ENCODE results near the gene SLC44A4. TPM values are rescaled to one million over a fixed set of nuclear protein-coding genes. Genes with fewer than 3 reads are reported as not detected.

SLC44A4 gene
- total and polyA plus RNA-seq, 9 of the 15 experiments (the other 6 are each of a cell fraction or from before 2014, with no cell fraction given) = 7.9 to 18.6 (median 11.2) TPM

GRCh38 chr6:31903957-31904356 is 25.2 kb upstream of the SLC44A4 start (continued):
- TF ChIP-seq PHTF2 (CRISPR knock-in tag; IDR thresholded peaks at IDR 0.05) (no peak), SETDB1 (IDR thresholded peaks at IDR 0.05; ENCODE audit: low read length) (no peak), KLF10 (CRISPR knock-in tag; IDR thresholded peaks at IDR 0.05) (no peak), SMARCE1 (IDR thresholded peaks at IDR 0.05) (peak; percentile 32; the same call in 1 of the 2 replicates), PREB (CRISPR knock-in tag; IDR thresholded peaks at IDR 0.05) (no peak)

GRCh38 chr6:31901953-31902643 is 23.3 kb upstream of the SLC44A4 start, which contains the start of gene ZBTB12:
TSS of gene ZBTB12 (minus strand) at chr6:31902086. CDS start at chr6:31901305, 781 bp downstream.
- ATAC-seq (peak; percentile 84), DNase-seq (ENCODE audit: extremely low read depth in 1 of 4, low spot score in 3 of 4) (peak; percentile 98), FAIRE-seq (peak; percentile 93)
- Histone ChIP-seq H3K27me3 (ENCODE audit: control insufficient read depth in 2 of 2, insufficient read depth in 2 of 2, low read length in 2 of 2) (no peaks in the 10 kb centered on the region), H4K20me1 (replicated peaks; ENCODE audit: control insufficient read depth, insufficient read depth, low read length) (peaks cover 3% of the 10 kb centered on the region; the same call in 1 of the 2 replicates), H2AFZ (ENCODE audit: low read depth, low read length) (peak within 1 kb of the TSS; percentile 89), H3K9me1 (ENCODE audit: control insufficient read depth, insufficient read depth, low read length) (no peaks in the 10 kb centered on the region), H3K36me3 (ENCODE audit: control insufficient read depth, insufficient read depth, low read length) (peaks cover 12% of the 10 kb centered on the region; the same call in 1 of the 3 replicates), H3K9me3 (replicated peaks; ENCODE audit: control insufficient read depth, insufficient read depth, low read depth, low read length) (no peaks in the 10 kb centered on the region), H3K27ac (ENCODE audit: extremely low read depth, low read depth, low read length) (peak within 1 kb of the TSS; percentile 84), H3K79me2 (ENCODE audit: control insufficient read depth, insufficient read depth, low read length) (peaks cover 38% of the 10 kb centered on the region), H3K4me1 (replicated peaks in 1 of 2; ENCODE audit: control insufficient read depth in 2 of 2, insufficient read depth in 2 of 2, low read length in 2 of 2) (peaks cover 31 to 36% of the 10 kb centered on the region in 2 experiments; a peak in 4 of 5 replicates), H3K9ac (ENCODE audit: insufficient read depth in 1 of 2, low read depth in 2 of 2, low read length in 2 of 2) (peak within 1 kb of the TSS; percentile 72 to 90), H3K4me2 (ENCODE audit: insufficient read depth, low read length) (peak within 1 kb of the TSS; percentile 93), H3K4me3 (peak within 1 kb of the TSS; percentile 75)
- no TSS peak for BruUV-seq (replicated peaks)
- in situ Hi-C loops (cut with MboI) (no loop called here), intact Hi-C loops (cut with micrococcal nuclease) (loop anchor here (1.0 to 10.0 kb wide), 5 partner anchors 45 to 293 kb away; partner anchors contain the start of genes CFB, GPSM3, NELFE and PBX2)
- ChIA-PET CTCF (ENCODE audit: low intra/inter-chr PET ratio) (no interaction called here), POLR2A (interaction anchor here (0.6 to 2.2 kb wide), 12 partner anchors 16 to 343 kb away, joined by 3 to 7 read pairs (median 3); partner anchors contain the start of genes DXO, HSPA1A, HSPA1L and NEU1)
- under 1% methylated on average over 51 of the region's 77 CpGs for WGBS (ENCODE audit: insufficient coverage, low coverage, missing lambda C conversion rate)
- no peak for TF ChIP-seq NELFE (IDR thresholded peaks at IDR 0.05; ENCODE audit: insufficient read depth, insufficient read length)
- TF ChIP-seq PRDM10 (IDR thresholded peaks at IDR 0.05; ENCODE audit: partially characterized antibody) = peak; percentile 68
- TF ChIP-seq PML (IDR thresholded peaks at IDR 0.05; ENCODE audit: low read length) = 0 out of 2 replicates have a peak, but pooled peaks have one; percentile 32
- TF ChIP-seq NR1H2 (CRISPR knock-in tag; IDR thresholded peaks at IDR 0.05) = peak; percentile 85; the same call in 1 of the 2 replicates
- no peak for TF ChIP-seq ZNF253 (CRISPR knock-in tag; conservative IDR thresholded peaks at IDR 0.05)
- peak; percentile 40 for TF ChIP-seq SAP30 (IDR thresholded peaks at IDR 0.05; ENCODE audit: borderline replicate concordance, insufficient read depth, low read depth, low read length, poor library complexity, severe bottlenecking)
- TF ChIP-seq TBL1XR1 (IDR thresholded peaks at IDR 0.05; ENCODE audit: low read length in 2 of 2) = peak in 1 of 2 experiments; percentile 16; a peak in 1 of 4 replicates
- TF ChIP-seq RB1 (IDR thresholded peaks at IDR 0.05; ENCODE audit: low read depth) = peak; percentile 89; the same call in 1 of the 2 replicates
- peak; percentile 75 for TF ChIP-seq FUS (optimal IDR thresholded peaks at IDR 0.05; ENCODE audit: low read depth, low read length)
- TF ChIP-seq KDM4B (IDR thresholded peaks at IDR 0.05; ENCODE audit: borderline replicate concordance in 2 of 2, low read depth in 1 of 2) = peak in 1 of 2 experiments; percentile 99; a peak in 2 of 4 replicates
